Activated T-helper 1 cell treated with anti-CD3 and anti-CD28 coated beads, Interleukin-12 subunit alpha, Interleukin-12 subunit beta, Interleukin-2, Interleukin-4 antibody, amounts not matched to agents 30 ng/mL and 10 ng/mL and 1 ng/mL, durations not matched to agents 14 hours and 24 hours and 36 hours (primary cell): ENCODE results near the gene TAF4B. TPM values are rescaled to one million over a fixed set of nuclear protein-coding genes. Genes with fewer than 3 reads are reported as not detected.
"Not testable (repeated sequence)": the region's sequence is repeated elsewhere in the genome, so short reads cannot be mapped to it uniquely, and the experiment has no call there.

Source experiments
- DNase-seq: peaks from one replicate; pipeline ENCODE4 v3.0.0; 2021; ENCODE audit warnings: low spot score
- H3K27ac Mint-ChIP-seq: one replicate; pipeline ENCODE4 v1.8.0; 2021; ENCODE audit warnings: mild to moderate bottlenecking, mixed read lengths
- H3K27me3 Mint-ChIP-seq: one replicate; pipeline ENCODE4 v1.8.0; 2022; ENCODE audit warnings: mild to moderate bottlenecking, moderate library complexity, mixed read lengths; ENCODE audit not compliant: insufficient read depth
- H3K36me3 Mint-ChIP-seq: one replicate; pipeline ENCODE4 v1.8.0; 2021; ENCODE audit warnings: low read depth, mixed read lengths
- H3K4me1 Mint-ChIP-seq: one replicate; pipeline ENCODE4 v1.8.0; 2021; ENCODE audit warnings: low read depth, mixed read lengths
- H3K4me3 Mint-ChIP-seq: one replicate; pipeline ENCODE4 v1.8.0; 2021; ENCODE audit warnings: mild to moderate bottlenecking, moderate library complexity, mixed read lengths
- H3K9me3 Mint-ChIP-seq: one replicate; pipeline ENCODE4 v1.8.0; 2021; ENCODE audit warnings: mixed read lengths
- intact Hi-C: fragments of 100-400 bp; cut with micrococcal nuclease; formaldehyde crosslinking; loops from one replicate; pipeline ENCODE4 v1.15.1; 2024
- total RNA-seq: library from RNA; stranded (reverse); gene quantifications from 2 replicates; pipeline ENCODE4 v1.2.3, GENCODE V29; 2022

TAF4B gene
- total RNA-seq, 1 donor from 2014 or later, result 17.0 TPM

- H3K4me3 Mint-ChIP-seq, H3K9me3 Mint-ChIP-seq, H3K27ac Mint-ChIP-seq, intact Hi-C loops, H3K36me3 Mint-ChIP-seq, DNase-seq, H3K27me3 Mint-ChIP-seq: not testable (repeated sequence)
- peaks cover 12% of the 10 kb centered on the region for H3K4me1 Mint-ChIP-seq
Measured at GRCh38 chr18:26254808-26255207, 28.6 kb downstream of the TAF4B start.

GRCh38 chr18:26255695-26256622 lies 29.7 kb downstream of the TAF4B start:
- H3K4me1 Mint-ChIP-seq, result peaks cover 12% of the 10 kb centered on the region
- no peak overlapping the region for H3K27ac Mint-ChIP-seq
- peaks cover 6% of the 10 kb centered on the region for H3K9me3 Mint-ChIP-seq
- no peaks in the 10 kb centered on the region for H3K27me3 Mint-ChIP-seq
- intact Hi-C loops, result no loop called here
- no peak for DNase-seq
- no peak overlapping the region for H3K4me3 Mint-ChIP-seq
- H3K36me3 Mint-ChIP-seq, result no peaks in the 10 kb centered on the region

GRCh38 chr18:26258711-26259110 lies 32.5 kb downstream of the TAF4B start:
- intact Hi-C loops, result no loop called here
- Mint-ChIP-seq H3K27ac (no peak overlapping the region), H3K4me1 (peaks cover 12% of the 10 kb centered on the region), H3K36me3 (no peaks in the 10 kb centered on the region), H3K4me3 (no peak overlapping the region), H3K9me3 (peaks cover 6% of the 10 kb centered on the region), H3K27me3 (no peaks in the 10 kb centered on the region)
- DNase-seq, result no peak

GRCh38 chr18:26259416-26259815 lies 33.2 kb downstream of the TAF4B start:
- not testable (repeated sequence) for H3K9me3 Mint-ChIP-seq, H3K4me3 Mint-ChIP-seq

GRCh38 chr18:26262156-26262555 lies 35.9 kb downstream of the TAF4B start:
- Mint-ChIP-seq H3K27me3 (no peaks in the 10 kb centered on the region), H3K9me3 (peaks cover 6% of the 10 kb centered on the region), H3K4me1 (no peaks in the 10 kb centered on the region), H3K4me3 (no peak overlapping the region), H3K36me3 (no peaks in the 10 kb centered on the region), H3K27ac (no peak overlapping the region)
- intact Hi-C loops, result no loop called here
- DNase-seq, result no peak

More at GRCh38 chr18:26259416-26259815, 33.2 kb downstream of the TAF4B start:
- peaks cover 12% of the 10 kb centered on the region for H3K4me1 Mint-ChIP-seq
- H3K36me3 Mint-ChIP-seq, DNase-seq, H3K27ac Mint-ChIP-seq, intact Hi-C loops, H3K27me3 Mint-ChIP-seq: not testable (repeated sequence)

- Mint-ChIP-seq H3K27ac (no peak overlapping the region), H3K27me3 (no peaks in the 10 kb centered on the region), H3K9me3 (no peaks in the 10 kb centered on the region), H3K36me3 (peaks cover 10% of the 10 kb centered on the region), H3K4me3 (no peak overlapping the region), H3K4me1 (no peaks in the 10 kb centered on the region)
- intact Hi-C loops, result no loop called here
- no peak for DNase-seq
Measured at GRCh38 chr18:26267357-26267930, 41.2 kb downstream of the TAF4B start.

GRCh38 chr18:26268454-26268853 lies 42.2 kb downstream of the TAF4B start:
- no peaks in the 10 kb centered on the region for H3K9me3 Mint-ChIP-seq
- no peaks in the 10 kb centered on the region for H3K27me3 Mint-ChIP-seq
- no peaks in the 10 kb centered on the region for H3K4me1 Mint-ChIP-seq
- H3K4me3 Mint-ChIP-seq, result no peak overlapping the region
- no peak overlapping the region for H3K27ac Mint-ChIP-seq
- intact Hi-C loops, result no loop called here
- no peak for DNase-seq
- H3K36me3 Mint-ChIP-seq, result peaks cover 10% of the 10 kb centered on the region

GRCh38 chr18:26271917-26272549 lies 45.8 kb downstream of the TAF4B start:
- intact Hi-C loops, result no loop called here
- H3K36me3 Mint-ChIP-seq, result peaks cover 12% of the 10 kb centered on the region
- no peaks in the 10 kb centered on the region for H3K4me1 Mint-ChIP-seq

GRCh38 chr18:26277374-26277773 lies 51.1 kb downstream of the TAF4B start:
- Mint-ChIP-seq H3K4me3 (no peak overlapping the region), H3K9me3 (peaks cover 8% of the 10 kb centered on the region), H3K27ac (no peak overlapping the region), H3K27me3 (no peaks in the 10 kb centered on the region), H3K36me3 (peaks cover 12% of the 10 kb centered on the region), H3K4me1 (no peaks in the 10 kb centered on the region)
- intact Hi-C loops, result no loop called here
- DNase-seq, result no peak

More at GRCh38 chr18:26271917-26272549, 45.8 kb downstream of the TAF4B start:
- no peaks in the 10 kb centered on the region for H3K9me3 Mint-ChIP-seq
- H3K27me3 Mint-ChIP-seq, result no peaks in the 10 kb centered on the region
- H3K27ac Mint-ChIP-seq, result no peak overlapping the region
- no peak overlapping the region for H3K4me3 Mint-ChIP-seq
- DNase-seq, result no peak

- Mint-ChIP-seq H3K36me3 (peaks cover 22% of the 10 kb centered on the region), H3K4me3 (no peak overlapping the region), H3K27me3 (no peaks in the 10 kb centered on the region), H3K27ac (no peak overlapping the region), H3K9me3 (peaks cover 8% of the 10 kb centered on the region), H3K4me1 (no peaks in the 10 kb centered on the region)
- intact Hi-C loops, result no loop called here
- DNase-seq, result no peak
Measured at GRCh38 chr18:26279428-26279827, 53.2 kb downstream of the TAF4B start.

- H3K36me3 Mint-ChIP-seq, result peaks cover 16% of the 10 kb centered on the region
- H3K9me3 Mint-ChIP-seq, result no peaks in the 10 kb centered on the region
- H3K4me1 Mint-ChIP-seq, result no peaks in the 10 kb centered on the region
- H3K4me3 Mint-ChIP-seq, result no peak overlapping the region
- H3K27me3 Mint-ChIP-seq, result no peaks in the 10 kb centered on the region
- intact Hi-C loops, result no loop called here
- DNase-seq, result no peak
- H3K27ac Mint-ChIP-seq, result no peak overlapping the region
Measured at GRCh38 chr18:26286008-26286407, 59.8 kb downstream of the TAF4B start.

GRCh38 chr18:26287644-26288043 lies 61.4 kb downstream of the TAF4B start:
- H3K27ac Mint-ChIP-seq, result no peak overlapping the region
- H3K9me3 Mint-ChIP-seq, result no peaks in the 10 kb centered on the region
- intact Hi-C loops, result no loop called here
- no peaks in the 10 kb centered on the region for H3K4me1 Mint-ChIP-seq
- peaks cover 21% of the 10 kb centered on the region for H3K36me3 Mint-ChIP-seq
- H3K4me3 Mint-ChIP-seq, result no peak overlapping the region
- no peaks in the 10 kb centered on the region for H3K27me3 Mint-ChIP-seq
- no peak for DNase-seq

- no peaks in the 10 kb centered on the region for H3K4me1 Mint-ChIP-seq
- intact Hi-C loops, result no loop called here
- H3K27ac Mint-ChIP-seq, result no peak overlapping the region
- DNase-seq, result no peak
- H3K36me3 Mint-ChIP-seq, result peaks cover 12% of the 10 kb centered on the region
- H3K27me3 Mint-ChIP-seq, result no peaks in the 10 kb centered on the region
- no peak overlapping the region for H3K4me3 Mint-ChIP-seq
- H3K9me3 Mint-ChIP-seq, result no peaks in the 10 kb centered on the region
Measured at GRCh38 chr18:26290385-26290784, 64.1 kb downstream of the TAF4B start.
